Neuronal stem cell (in vitro differentiated cells): Measurements from ENCODE around the gene MGLL.

Experiments
- DNase-seq: peaks from one replicate; pipeline ENCODE4 v3.0.0-alpha.2; 2013; ENCODE audit warnings: low spot score
- H2AFZ ChIP-seq: one replicate; pipeline ENCODE4 v1.6.1; 2013; ENCODE audit warnings: mild to moderate bottlenecking, low read length, inconsistent platforms
- H2AK5ac ChIP-seq: 2 replicates; pipeline ENCODE4 v1.6.1; 2013; ENCODE audit warnings: low read depth, mild to moderate bottlenecking, inconsistent platforms, low read length, moderate library complexity, mixed read lengths
- H2BK120ac ChIP-seq: 2 replicates; pipeline ENCODE4 v1.6.1; 2013; ENCODE audit warnings: low read depth, mild to moderate bottlenecking, inconsistent platforms, low read length, moderate library complexity, mixed read lengths
- H2BK12ac ChIP-seq: one replicate; pipeline ENCODE4 v1.6.1; 2013; ENCODE audit warnings: low read length, inconsistent platforms
- H2BK15ac ChIP-seq: 2 replicates; pipeline ENCODE4 v1.6.1; 2013; ENCODE audit warnings: mild to moderate bottlenecking, low read length, inconsistent platforms, mixed read lengths
- H2BK5ac ChIP-seq: one replicate; pipeline ENCODE4 v1.6.1; 2013; ENCODE audit warnings: inconsistent platforms, mild to moderate bottlenecking, low read length, moderate library complexity
- H3K14ac ChIP-seq: one replicate; pipeline ENCODE4 v1.6.1; 2013; ENCODE audit warnings: low read length, inconsistent platforms
- H3K18ac ChIP-seq: 2 replicates; pipeline ENCODE4 v1.6.1; 2013; ENCODE audit warnings: low read length, inconsistent platforms
- H3K23ac ChIP-seq: 2 replicates; pipeline ENCODE4 v1.6.1; 2013; ENCODE audit warnings: low read depth, mild to moderate bottlenecking, mixed read lengths, low read length, inconsistent platforms; ENCODE audit not compliant: poor library complexity
- H3K27ac ChIP-seq: replicated peaks from 3 replicates; pipeline ENCODE4 v1.5.1; 2013; ENCODE audit warnings: low read length, inconsistent platforms
- H3K27me3 ChIP-seq, 3 experiments: 2 replicates each; pipeline ENCODE4 v1.6.1; 2013; ENCODE audit warnings: low read length in 3 of 3, mild to moderate bottlenecking in 2 of 3, inconsistent platforms in 1 of 3, low read depth in 1 of 3, mixed read lengths in 1 of 3, moderate library complexity in 1 of 3; ENCODE audit not compliant: control insufficient read depth in 3 of 3, insufficient read depth in 3 of 3
- H3K36me3 ChIP-seq, 2 donors: replicated peaks in 1 of 2; 2 replicates each; pipeline ENCODE4 v1.6.1; 2013; ENCODE audit warnings: low read length in 2 of 2; ENCODE audit not compliant: control insufficient read depth in 2 of 2, insufficient read depth in 2 of 2
- H3K4ac ChIP-seq: 2 replicates; pipeline ENCODE4 v1.6.1; 2013; ENCODE audit warnings: inconsistent platforms, mild to moderate bottlenecking, low read length, moderate library complexity
- H3K4me1 ChIP-seq, 2 donors: 1 replicate in 1 of 2; 2 replicates in 1 of 2; pipeline ENCODE4 v1.6.1; 2013; ENCODE audit warnings: low read length in 2 of 2, low read depth in 1 of 2; ENCODE audit not compliant: control insufficient read depth in 2 of 2, insufficient read depth in 1 of 2
- H3K4me2 ChIP-seq: one replicate; pipeline ENCODE4 v1.6.1; 2013; ENCODE audit warnings: mild to moderate bottlenecking, low read length, inconsistent platforms; ENCODE audit not compliant: insufficient read depth, poor library complexity, severe bottlenecking
- H3K4me3 ChIP-seq, 2 donors: 2 replicates each; pipeline ENCODE4 v1.5.1; 2013; ENCODE audit warnings: low read length in 2 of 2, mild to moderate bottlenecking in 2 of 2, inconsistent platforms in 1 of 2, moderate library complexity in 1 of 2
- H3K79me1 ChIP-seq: one replicate; pipeline ENCODE4 v1.6.1; 2013; ENCODE audit warnings: low read depth, mild to moderate bottlenecking, inconsistent platforms, low read length, moderate library complexity
- H3K9ac ChIP-seq: one replicate; pipeline ENCODE4 v1.6.1; 2013; ENCODE audit warnings: mild to moderate bottlenecking, low read depth, low read length, inconsistent platforms; ENCODE audit not compliant: poor library complexity
- H3K9me3 ChIP-seq, 2 donors: replicated peaks in 1 of 2; 2 replicates each; pipeline versions ENCODE3 to v1.6.1; 2013; ENCODE audit warnings: low read length in 2 of 2, mild to moderate bottlenecking in 2 of 2, inconsistent platforms in 1 of 2, low read depth in 1 of 2, mixed read lengths in 1 of 2, moderate library complexity in 1 of 2; ENCODE audit not compliant: control insufficient read depth in 2 of 2, insufficient read depth in 1 of 2
- H4K8ac ChIP-seq: one replicate; pipeline ENCODE4 v1.6.1; 2013; ENCODE audit warnings: low read depth, mild to moderate bottlenecking, inconsistent platforms, low read length, moderate library complexity
- H4K91ac ChIP-seq: one replicate; pipeline ENCODE4 v1.6.1; 2013; ENCODE audit warnings: low read length, low read depth, mild to moderate bottlenecking, inconsistent platforms; ENCODE audit not compliant: poor library complexity
- WGBS, 2 donors: extraction: QIAGEN DNeasy Blood & Tissue Kit; methylation state at CpG; one replicate each; pipeline ENCODE4 v1.1.7; 2013; ENCODE audit warnings: missing lambda C conversion rate in 2 of 2, mixed read lengths in 1 of 2; ENCODE audit not compliant: insufficient read length in 2 of 2, insufficient replicate concordance in 1 of 2; ENCODE audit errors: extremely low coverage in 2 of 2; 5-methylcytosine and 5-hydroxymethylcytosine counted together

Gene MGLL

DNA sequence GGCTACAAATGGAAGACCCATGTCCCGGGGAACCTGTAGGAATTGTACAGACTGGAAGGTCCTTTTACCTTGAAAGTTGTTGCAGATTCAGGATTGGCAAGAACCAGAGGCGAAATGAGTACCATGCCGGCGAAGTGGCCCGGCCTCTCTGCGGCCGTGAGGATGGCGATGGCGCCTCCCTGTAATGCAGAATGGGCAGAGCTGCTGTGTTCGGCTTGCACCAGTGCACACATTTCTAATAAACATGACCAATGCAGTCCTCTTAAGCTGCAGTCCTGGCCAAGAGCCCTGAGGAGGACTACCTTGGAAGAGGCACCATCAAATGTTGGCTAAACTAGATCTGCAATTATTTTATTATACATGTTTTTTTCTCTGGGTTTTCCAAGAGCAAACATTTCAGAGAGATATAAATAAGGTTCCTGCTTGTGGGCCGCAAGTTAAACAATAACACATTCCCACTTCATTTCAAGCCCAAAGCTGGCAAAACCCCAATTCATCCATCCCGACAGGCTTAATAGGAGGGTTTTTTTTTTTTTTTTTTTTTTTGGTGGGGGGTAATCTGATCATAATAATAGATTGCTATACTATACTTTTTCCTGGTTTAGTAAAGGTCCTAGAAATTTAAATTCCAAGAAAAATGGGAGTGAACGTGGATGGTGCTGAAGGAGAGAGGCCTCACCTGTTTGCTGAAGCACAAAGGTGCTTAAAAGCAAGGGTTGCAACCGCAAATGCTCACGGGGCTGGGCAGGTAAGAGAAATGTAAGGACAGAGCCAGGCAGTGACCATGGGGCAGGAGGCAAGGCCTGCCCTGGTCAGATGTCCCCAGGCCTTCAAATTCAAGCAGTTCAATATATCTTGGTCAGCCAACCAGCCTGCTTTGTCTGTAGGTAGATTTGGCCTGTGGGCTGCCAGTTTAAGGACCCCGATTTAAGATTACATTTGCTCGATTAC is 101.1 kb downstream of the MGLL start:
- H4K91ac ChIP-seq: no peak overlapping the region
- H3K23ac ChIP-seq: no peak overlapping the region
- H3K9ac ChIP-seq: no peak overlapping the region
- no peak overlapping the region for H3K4ac ChIP-seq
- H3K4me3 ChIP-seq: no peak overlapping the region
- H3K4me2 ChIP-seq: no peak overlapping the region
- H2BK12ac ChIP-seq: no peak overlapping the region
- no peak overlapping the region for H3K18ac ChIP-seq
- no peaks in the 10 kb centered on the region for H3K36me3 ChIP-seq
- H3K27me3 ChIP-seq: peaks cover 0 to 44% (median 0%) of the 10 kb centered on the region in 3 experiments
- no peaks in the 10 kb centered on the region for H3K9me3 ChIP-seq
- H4K8ac ChIP-seq: no peak overlapping the region
- no peak overlapping the region for H2BK15ac ChIP-seq
- no peak overlapping the region for H2BK5ac ChIP-seq
- DNase-seq: no peak
- no peak overlapping the region for H3K27ac ChIP-seq
- peaks cover 3 to 15% of the 10 kb centered on the region in 2 donors for H3K4me1 ChIP-seq
- no peak overlapping the region for H3K14ac ChIP-seq
- H3K79me1 ChIP-seq: no peaks in the 10 kb centered on the region
- no peak overlapping the region for H2AFZ ChIP-seq
- H2BK120ac ChIP-seq: no peak overlapping the region
- WGBS, 2 donors: no CpG with 5 or more reads among the region's 17 CpGs
- H2AK5ac ChIP-seq: no peak overlapping the region

DNA sequence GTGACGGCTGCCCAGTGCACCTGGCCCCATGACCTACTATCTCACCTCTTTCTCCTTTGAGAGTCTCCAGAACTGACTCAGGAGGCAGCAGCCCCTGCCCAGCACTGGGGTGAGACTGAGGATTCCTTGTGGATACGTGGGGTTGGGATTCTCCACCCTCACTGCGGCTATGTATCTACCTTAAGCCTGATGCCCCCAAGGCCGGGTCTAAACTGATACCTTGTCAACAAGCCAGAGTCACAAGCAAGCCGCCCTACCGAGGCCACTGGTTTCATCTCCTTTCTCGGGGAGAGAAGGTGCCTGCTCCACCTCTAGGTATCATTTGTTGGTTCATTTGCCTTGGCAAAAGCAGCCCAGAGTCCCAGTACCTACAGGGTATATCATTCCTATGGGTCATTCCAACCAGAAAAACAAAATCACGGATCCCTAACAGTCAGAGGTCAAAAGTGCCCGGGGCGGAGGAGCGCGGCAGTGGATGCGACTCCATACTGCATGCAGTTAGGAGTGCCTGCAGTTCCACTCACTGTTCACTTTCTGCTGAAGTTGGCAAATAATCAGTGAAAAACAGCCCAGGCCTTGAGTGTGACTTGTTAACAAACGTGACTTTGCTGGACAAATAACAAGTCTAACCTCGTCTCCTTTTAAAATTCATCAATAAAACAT is 102.0 kb downstream of the MGLL start:
- Histone ChIP-seq H3K4me3 (no peak overlapping the region), H3K23ac (no peak overlapping the region), H3K9ac (no peak overlapping the region), H2BK120ac (no peak overlapping the region), H2BK12ac (no peak overlapping the region), H3K79me1 (no peaks in the 10 kb centered on the region), H3K27ac (no peak overlapping the region), H3K4ac (no peak overlapping the region), H4K8ac (no peak overlapping the region), H3K36me3 (no peaks in the 10 kb centered on the region), H3K14ac (no peak overlapping the region), H4K91ac (no peak overlapping the region), H2BK5ac (no peak overlapping the region), H3K18ac (no peak overlapping the region), H3K27me3 (peaks cover 0 to 44% (median 0%) of the 10 kb centered on the region in 3 experiments), H2AFZ (no peak overlapping the region), H3K4me2 (no peak overlapping the region), H3K4me1 (peaks cover 3 to 15% of the 10 kb centered on the region in 2 donors), H2AK5ac (no peak overlapping the region), H3K9me3 (no peaks in the 10 kb centered on the region), H2BK15ac (no peak overlapping the region)
- DNase-seq: no peak
- no CpG with 5 or more reads among the region's 15 CpGs for WGBS, 2 donors

DNA sequence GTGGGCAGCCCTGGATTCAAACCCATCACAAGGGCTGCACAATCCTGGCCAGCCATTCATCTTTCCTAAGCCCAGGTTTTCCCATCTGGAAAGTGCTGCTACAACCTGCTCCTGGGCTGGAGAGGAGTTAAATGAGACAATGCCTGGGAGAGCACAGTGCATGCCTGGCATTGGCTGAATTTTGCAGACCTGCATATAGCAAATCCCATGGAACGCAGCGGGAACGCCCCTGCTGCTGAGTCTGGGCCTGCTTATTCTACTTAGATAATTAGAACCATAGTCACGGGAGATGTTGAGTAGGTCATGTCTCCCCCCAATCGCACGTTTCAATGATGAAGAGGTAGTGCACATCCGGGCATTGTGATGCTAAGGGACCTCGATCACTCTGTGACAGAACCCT is 102.9 kb downstream of the MGLL start:
- H3K27me3 ChIP-seq: peaks cover 0 to 44% (median 0%) of the 10 kb centered on the region in 3 experiments
- H3K14ac ChIP-seq: no peak overlapping the region
- H2AFZ ChIP-seq: no peak overlapping the region
- H3K36me3 ChIP-seq: no peaks in the 10 kb centered on the region
- H2BK5ac ChIP-seq: no peak overlapping the region
- no peak overlapping the region for H3K4me2 ChIP-seq
- no peak overlapping the region for H3K4me3 ChIP-seq
- H2BK120ac ChIP-seq: no peak overlapping the region
- no CpG with 5 or more reads among the region's 8 CpGs for WGBS, 2 donors
- H4K91ac ChIP-seq: no peak overlapping the region
- H4K8ac ChIP-seq: no peak overlapping the region
- H2BK12ac ChIP-seq: no peak overlapping the region
- H3K4me1 ChIP-seq: peaks cover 3 to 16% of the 10 kb centered on the region in 2 donors
- H3K79me1 ChIP-seq: no peaks in the 10 kb centered on the region
- H3K9ac ChIP-seq: no peak overlapping the region
- H2BK15ac ChIP-seq: no peak overlapping the region
- no peak overlapping the region for H3K4ac ChIP-seq
- no peak overlapping the region for H3K18ac ChIP-seq
- DNase-seq: no peak
- no peaks in the 10 kb centered on the region for H3K9me3 ChIP-seq
- H3K23ac ChIP-seq: no peak overlapping the region
- H2AK5ac ChIP-seq: no peak overlapping the region
- H3K27ac ChIP-seq: no peak overlapping the region

DNA sequence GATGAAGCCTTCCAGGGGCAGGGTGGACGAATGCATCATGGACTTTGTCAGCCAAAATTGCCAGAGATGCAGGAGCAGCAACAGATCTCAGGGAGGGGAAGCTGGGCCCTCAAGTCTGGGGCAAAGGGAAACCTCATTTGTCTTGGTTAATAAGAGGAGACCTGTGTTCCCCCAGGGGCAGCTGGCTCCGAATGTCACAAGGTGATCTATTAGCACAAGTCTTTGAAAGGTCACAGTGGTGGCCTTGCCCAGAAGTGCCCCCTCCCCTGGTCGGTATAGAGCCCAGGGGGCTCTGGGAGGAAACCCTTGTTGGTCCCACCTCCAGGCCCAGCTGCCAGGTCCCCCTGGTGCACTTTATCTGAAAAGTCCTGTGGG is 103.4 kb downstream of the MGLL start:
- Histone ChIP-seq H2AFZ (no peak overlapping the region), H3K18ac (no peak overlapping the region), H3K79me1 (no peaks in the 10 kb centered on the region), H2BK120ac (no peak overlapping the region), H2BK15ac (no peak overlapping the region), H3K4me1 (peaks cover 4 to 19% of the 10 kb centered on the region in 2 donors), H2BK5ac (no peak overlapping the region), H3K27ac (no peak overlapping the region), H3K4ac (no peak overlapping the region), H3K23ac (no peak overlapping the region), H3K9me3 (no peaks in the 10 kb centered on the region), H2BK12ac (no peak overlapping the region), H3K36me3 (no peaks in the 10 kb centered on the region), H3K9ac (no peak overlapping the region), H3K4me3 (no peak overlapping the region), H4K8ac (no peak overlapping the region), H2AK5ac (no peak overlapping the region), H3K14ac (no peak overlapping the region), H3K27me3 (peaks cover 0 to 41% (median 0%) of the 10 kb centered on the region in 3 experiments), H3K4me2 (no peak overlapping the region), H4K91ac (no peak overlapping the region)
- DNase-seq: no peak
- no CpG with 5 or more reads among the region's 3 CpGs for WGBS, 2 donors
